SU-DHL-6 (cell line): ENCODE measurements around the gene SAPCD2.
A peak's percentile ranks its signal among the peaks of the same experiment; 100 is the strongest.

ENCODE experiments used
- H2AFZ ChIP-seq: fragments of 200-600 bp; sonication (generic); 2 replicates; pipeline ENCODE4 v1.6.1; 2014; ENCODE audit warnings: low read depth, mild to moderate bottlenecking, moderate library complexity, mixed read lengths, antibody characterized with exemption, low read length; ENCODE audit not compliant: severe bottlenecking
- H3F3A ChIP-seq: fragments of 200-600 bp; shearing (Covaris generic); 2 replicates; pipeline ENCODE4 v1.6.0; 2016; ENCODE audit warnings: antibody characterized with exemption, mild to moderate bottlenecking; ENCODE audit not compliant: insufficient read depth
- H3K27ac ChIP-seq: fragments of 200-600 bp; sonication (generic); 2 replicates; pipeline ENCODE4 v1.5.1; 2016; ENCODE audit warnings: low read depth, mild to moderate bottlenecking, low read length, moderate library complexity, mixed read lengths
- H3K27me3 ChIP-seq: fragments of 200-600 bp; sonication (generic), shearing (Covaris generic); 2 replicates; pipeline ENCODE4 v1.6.0; 2014; ENCODE audit warnings: mild to moderate bottlenecking, low read length
- H3K36me3 ChIP-seq: fragments of 200-600 bp; sonication (generic); 2 replicates; pipeline ENCODE4 v1.6.1; 2014; ENCODE audit warnings: mild to moderate bottlenecking, low read length, mixed read lengths
- H3K4me2 ChIP-seq: fragments of 300-600, 200-600 bp; shearing (Covaris generic), sonication (generic); 2 replicates; pipeline ENCODE4 v1.6.0; 2014; ENCODE audit warnings: low read length, low read depth, mild to moderate bottlenecking; ENCODE audit not compliant: poor library complexity, severe bottlenecking
- H3K4me3 ChIP-seq: fragments of 200-600 bp; sonication (generic); 2 replicates; pipeline ENCODE4 v1.5.1; 2014; ENCODE audit warnings: antibody characterized with exemption, low read length, mild to moderate bottlenecking, mixed read lengths; ENCODE audit not compliant: insufficient read depth, poor library complexity, severe bottlenecking
- H3K79me2 ChIP-seq: fragments of 200-600 bp; sonication (generic); 2 replicates; pipeline ENCODE4 v1.6.1; 2014; ENCODE audit warnings: mild to moderate bottlenecking, low read length, moderate library complexity; ENCODE audit not compliant: insufficient read depth
- H3K9ac ChIP-seq: fragments of 200-600 bp; sonication (generic); 2 replicates; pipeline ENCODE4 v1.7.0; 2014; ENCODE audit warnings: mild to moderate bottlenecking, low read length
- H3K9me2 ChIP-seq: fragments of 200-600 bp; sonication (generic); replicated peaks from 2 replicates; pipeline ENCODE4 v1.6.1; 2014; ENCODE audit warnings: low read length; ENCODE audit not compliant: insufficient read depth
- H3K9me3 ChIP-seq: fragments of 200-600 bp; sonication (generic); 2 replicates; pipeline ENCODE4 v1.6.1; 2014; ENCODE audit warnings: low read length, mixed read lengths; ENCODE audit not compliant: insufficient read depth
- H4K20me1 ChIP-seq: fragments of 200-600 bp; sonication (generic); 2 replicates; pipeline ENCODE4 v1.6.1; 2014; ENCODE audit warnings: low read depth, mild to moderate bottlenecking, antibody characterized with exemption, low read length, moderate library complexity, mixed read lengths
- CTCF ChIP-seq: fragments of 200-600 bp; sonication (generic); IDR thresholded peaks from one replicate; pipeline ENCODE4 v1.5.1; 2017; ENCODE audit warnings: antibody characterized with exemption, mild to moderate bottlenecking, low read length, moderate library complexity; ENCODE audit not compliant: insufficient read depth, poor library complexity, severe bottlenecking
- EZH2phosphoT487 ChIP-seq: fragments of 200-600 bp; sonication (generic), shearing (Covaris generic); conservative IDR thresholded peaks from 2 replicates; pipeline ENCODE4 v1.6.1; 2018; ENCODE audit warnings: mild to moderate bottlenecking, antibody characterized with exemption, low read length, moderate library complexity, mixed read lengths

SAPCD2 gene

DNA sequence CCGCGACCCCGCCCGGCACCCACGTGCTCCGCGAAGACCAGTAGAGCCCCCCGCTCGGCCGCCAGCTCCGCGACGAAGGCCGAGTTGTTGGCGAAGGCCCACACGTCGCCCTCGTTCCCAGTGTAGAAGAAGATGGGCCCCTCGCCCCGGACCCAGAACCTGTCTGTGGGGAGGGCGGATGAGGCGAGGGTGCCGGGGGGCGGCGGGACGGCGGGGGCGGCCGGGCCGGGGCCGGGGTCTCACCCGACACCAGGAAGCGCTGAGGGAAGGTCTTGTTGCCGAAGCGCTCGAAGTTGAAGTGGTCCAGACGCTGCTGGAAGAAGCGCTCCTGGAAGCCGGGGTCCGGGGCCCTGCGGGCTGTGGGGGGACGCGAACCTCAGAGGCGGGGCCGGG is 43.9 kb upstream of the SAPCD2 start:
- Histone ChIP-seq H3K9ac (peak overlapping the region; percentile 57), H3K4me2 (peak overlapping the region; percentile 61), H4K20me1 (no peaks in the 10 kb centered on the region), H3K9me2 (no peaks in the 10 kb centered on the region), H3K27me3 (no peaks in the 10 kb centered on the region), H3F3A (no peaks in the 10 kb centered on the region), H3K9me3 (no peaks in the 10 kb centered on the region), H3K36me3 (no peaks in the 10 kb centered on the region), H3K79me2 (no peaks in the 10 kb centered on the region), H3K27ac (no peak overlapping the region), H2AFZ (peak overlapping the region; percentile 76), H3K4me3 (peak overlapping the region; percentile 45)
- TF ChIP-seq EZH2phosphoT487 (no peak), CTCF (no peak)

DNA sequence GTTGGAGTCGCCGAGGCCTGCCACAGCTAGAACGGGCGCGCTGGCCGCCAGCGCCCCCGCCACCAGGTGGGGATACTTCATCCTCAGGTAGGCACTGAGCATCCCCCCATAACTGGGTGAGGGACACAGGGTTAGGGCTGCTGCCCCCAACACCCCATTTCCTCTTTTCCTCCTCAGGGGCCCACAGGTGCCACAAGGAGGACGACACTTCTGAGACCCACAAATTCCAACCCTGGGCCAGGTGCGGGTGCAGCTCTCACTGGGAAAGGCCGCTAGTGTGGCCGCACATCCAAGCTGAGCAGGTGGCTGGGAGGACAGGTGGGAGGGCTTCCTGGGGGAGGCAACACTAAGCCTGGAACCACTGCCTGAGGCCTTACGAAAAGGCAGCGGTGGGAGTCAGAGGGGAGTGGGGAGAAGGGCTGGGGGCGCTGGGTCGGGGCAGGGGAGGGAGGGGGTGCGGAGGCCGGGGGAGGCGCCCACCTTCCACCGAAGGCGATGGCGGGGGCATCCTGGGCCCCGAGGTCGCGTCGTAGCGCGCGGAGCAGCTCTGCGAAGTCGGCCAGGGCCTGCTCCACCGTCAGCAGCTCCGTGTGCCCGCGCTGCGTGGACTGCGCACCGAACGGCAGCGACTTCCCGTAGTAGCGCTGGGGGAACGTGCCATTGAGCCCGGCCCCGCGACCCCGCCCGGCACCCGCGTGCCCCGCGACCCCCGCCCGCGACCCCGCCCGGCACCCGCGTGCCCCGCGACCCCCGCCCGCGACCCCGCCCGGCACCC is 43.2 kb upstream of the SAPCD2 start:
- no peak overlapping the region for H3K4me3 ChIP-seq
- H3K9me2 ChIP-seq = no peaks in the 10 kb centered on the region

DNA sequence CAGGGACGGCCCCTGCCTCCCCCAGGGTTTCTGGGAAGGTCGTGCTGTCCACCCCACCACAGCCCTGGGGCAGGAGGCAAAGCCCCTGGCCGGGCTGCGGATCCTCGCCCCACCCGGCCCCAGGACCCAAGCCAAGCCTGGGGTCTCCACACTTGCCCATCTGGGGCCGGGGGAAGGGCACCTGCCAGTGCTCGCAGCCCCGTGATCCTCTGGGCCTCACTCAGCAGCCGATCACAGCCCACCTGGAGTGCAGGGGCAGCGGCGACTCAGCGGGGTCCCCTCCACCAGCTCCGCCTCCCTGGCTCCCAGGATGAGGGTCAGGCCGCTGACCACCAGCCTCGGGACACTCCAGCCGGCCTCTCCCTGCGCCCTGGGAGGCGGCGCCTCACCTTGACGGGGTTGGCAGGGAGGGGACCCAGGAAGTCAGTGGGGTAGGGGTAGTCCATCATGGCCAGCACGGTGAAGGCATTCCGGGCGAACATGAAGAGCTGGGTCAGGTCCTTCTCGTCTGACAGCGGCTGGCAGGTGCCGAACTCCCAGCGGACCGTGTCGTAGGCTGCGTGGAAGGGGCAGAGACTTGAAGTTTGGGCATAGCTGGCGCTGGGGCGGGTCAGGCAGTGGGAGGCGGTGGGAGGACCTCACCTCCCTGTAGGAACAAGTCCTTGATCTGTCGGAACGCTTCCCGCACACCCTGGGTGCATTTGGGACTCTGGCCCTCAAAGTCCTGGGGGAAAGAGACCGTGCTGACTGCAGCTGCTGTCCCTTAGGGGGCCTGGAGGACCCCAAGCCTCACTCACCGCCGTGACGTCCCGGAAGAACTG is 42.4 kb upstream of the SAPCD2 start:
- no peaks in the 10 kb centered on the region for H4K20me1 ChIP-seq
- no peak overlapping the region for H3K9ac ChIP-seq
- H3K9me3 ChIP-seq = no peaks in the 10 kb centered on the region
- no peak for TF ChIP-seq EZH2phosphoT487
- TF ChIP-seq CTCF = no peak
- no peaks in the 10 kb centered on the region for H3K9me2 ChIP-seq
- H2AFZ ChIP-seq = no peak overlapping the region
- H3K27ac ChIP-seq = no peak overlapping the region
- H3K79me2 ChIP-seq = no peaks in the 10 kb centered on the region
- H3K27me3 ChIP-seq = no peaks in the 10 kb centered on the region
- no peaks in the 10 kb centered on the region for H3F3A ChIP-seq
- no peaks in the 10 kb centered on the region for H3K36me3 ChIP-seq
- H3K4me2 ChIP-seq = no peak overlapping the region
- H3K4me3 ChIP-seq = no peak overlapping the region

More for the DNA sequence above, 43.2 kb upstream of the SAPCD2 start:
- Histone ChIP-seq H3F3A (no peaks in the 10 kb centered on the region), H3K79me2 (no peaks in the 10 kb centered on the region), H3K27me3 (no peaks in the 10 kb centered on the region), H2AFZ (no peak overlapping the region), H4K20me1 (no peaks in the 10 kb centered on the region), H3K36me3 (no peaks in the 10 kb centered on the region), H3K27ac (no peak overlapping the region), H3K9ac (no peak overlapping the region), H3K9me3 (no peaks in the 10 kb centered on the region), H3K4me2 (no peak overlapping the region)
- TF ChIP-seq EZH2phosphoT487 (no peak), CTCF (no peak)
